T follicular helper cell (primary cell): ENCODE measurements around the gene PHF24.

Experiments
- DNase-seq: peaks from one replicate; pipeline ENCODE4 v3.0.0-alpha.2; 2020; ENCODE audit warnings: low read depth

Gene PHF24

DNA sequence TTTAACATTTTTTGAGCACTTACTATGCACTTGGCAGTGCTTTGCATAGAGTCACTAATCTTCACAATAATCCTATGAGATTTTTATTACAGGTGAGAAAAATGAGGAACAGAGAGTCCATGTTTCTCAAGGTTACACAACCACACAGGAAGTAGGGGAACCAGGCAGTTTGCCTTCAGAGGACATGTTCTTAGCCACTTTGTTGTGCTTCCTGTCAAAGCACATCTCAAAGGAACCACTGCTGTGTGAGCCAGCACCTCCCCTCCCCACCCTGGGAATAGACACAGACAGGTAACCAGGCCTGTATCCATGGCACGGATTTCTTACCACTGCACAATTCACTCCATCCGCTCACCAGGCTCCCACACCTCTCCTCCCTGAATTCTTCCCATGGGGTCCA, 25.1 kb downstream of the PHF24 start:
- DNase-seq = no peak

DNA sequence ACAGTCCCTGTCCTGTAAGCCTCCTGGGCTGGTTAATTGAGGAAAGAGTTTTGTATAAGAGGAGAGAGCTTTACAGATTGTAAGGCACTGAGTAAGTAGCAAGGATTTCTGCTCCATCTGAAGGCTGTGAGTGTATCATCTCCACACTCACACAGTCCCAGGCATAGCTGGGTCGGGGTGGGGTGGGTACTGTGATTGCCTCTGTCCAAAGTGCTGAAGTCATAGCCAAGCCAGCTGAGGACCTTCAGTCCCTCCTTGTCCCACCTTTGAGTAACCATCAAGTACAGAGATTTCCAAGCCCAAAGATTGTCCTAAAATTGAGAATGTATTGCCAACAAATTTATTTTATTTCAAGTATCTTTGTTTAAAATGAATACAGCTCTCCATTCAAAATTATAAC, 26.0 kb downstream of the PHF24 start:
- no peak for DNase-seq

DNA sequence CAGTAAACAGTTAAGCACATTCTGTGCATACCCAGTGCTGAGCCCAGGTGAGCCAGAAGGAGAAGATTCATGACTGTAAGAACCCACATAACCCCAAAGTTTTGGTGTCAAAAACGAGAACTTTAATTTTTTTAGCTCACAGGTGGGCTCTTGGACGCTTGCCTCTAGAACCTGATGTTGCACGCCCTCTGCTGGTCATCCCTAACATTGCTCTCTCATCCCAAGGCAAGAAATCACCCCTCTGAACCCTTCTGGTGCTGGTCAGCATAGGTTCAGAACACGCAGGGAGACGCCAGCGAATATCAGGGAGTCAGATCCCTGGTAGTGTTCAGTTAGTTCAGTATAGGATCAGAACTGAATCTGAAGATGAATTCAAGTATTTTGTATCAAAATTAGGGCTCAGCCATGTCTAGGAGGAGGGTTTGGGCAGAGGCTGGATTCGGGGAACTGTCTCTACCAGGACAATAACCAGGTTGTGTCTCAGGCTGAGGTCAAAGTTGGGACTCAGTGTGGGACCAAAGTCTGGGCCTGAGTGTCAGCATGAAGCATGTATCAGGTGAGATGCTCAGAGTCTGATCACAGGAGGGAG, 27.3 kb downstream of the PHF24 start:
- DNase-seq = peak; percentile 40

DNA sequence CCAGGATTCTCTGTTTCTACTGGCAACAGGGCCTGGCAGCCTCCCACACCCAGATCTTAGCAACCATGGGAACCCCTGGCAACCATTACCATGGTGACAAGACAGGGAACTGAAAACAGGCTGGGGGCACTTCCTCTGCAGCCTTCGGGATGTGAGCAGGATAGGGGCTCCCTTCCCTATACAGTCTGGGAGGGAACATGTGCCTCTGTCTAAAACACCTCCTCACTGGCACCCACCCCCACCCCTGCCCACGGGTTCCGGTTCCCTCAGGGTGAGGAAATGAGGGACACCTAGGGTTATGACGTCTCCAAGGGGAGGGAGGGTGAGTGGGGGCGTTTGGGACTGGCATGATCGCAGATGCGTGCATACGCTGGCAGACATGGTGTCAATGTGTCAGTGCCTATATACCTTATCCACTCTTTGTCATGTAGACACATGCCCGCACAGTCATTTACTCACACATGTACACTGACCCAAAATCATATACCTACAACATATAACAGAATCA, 28.5 kb downstream of the PHF24 start:
- peak; percentile 61 for DNase-seq

DNA sequence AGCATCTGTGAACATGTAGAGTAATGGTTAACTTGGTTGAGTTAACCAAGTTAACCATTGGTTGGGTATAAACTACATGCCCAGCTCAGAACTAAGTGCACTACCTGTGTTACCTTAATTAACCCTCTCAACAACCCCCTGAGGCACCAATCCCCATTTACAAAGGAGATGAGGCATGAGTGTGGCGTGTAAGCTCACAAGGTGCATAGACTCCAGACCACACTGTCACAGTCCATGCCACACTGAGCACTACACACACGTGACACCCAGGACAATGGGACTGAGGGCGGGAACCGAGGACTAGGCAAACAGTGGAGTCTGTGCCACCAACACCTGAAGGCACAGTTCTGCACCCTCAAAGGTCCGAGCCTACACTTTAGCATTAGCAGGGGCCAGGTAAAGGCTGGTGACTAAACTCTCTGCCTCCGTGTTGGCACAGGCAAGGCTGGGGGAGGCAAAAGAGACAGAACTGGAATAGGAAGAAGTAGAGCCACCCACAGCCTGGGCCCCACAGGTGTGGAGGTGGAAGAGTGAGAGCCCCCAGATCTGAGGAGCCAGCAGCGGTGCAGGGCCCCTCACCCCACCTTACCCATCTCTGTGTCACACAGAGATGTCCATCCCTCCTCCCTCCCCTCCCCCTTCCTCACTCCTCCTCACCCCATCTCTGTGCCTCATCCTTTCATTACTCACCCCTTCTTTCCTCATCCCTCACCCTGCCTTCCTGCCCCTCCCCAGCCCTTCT, 29.2 kb downstream of the PHF24 start:
- DNase-seq = no peak

DNA sequence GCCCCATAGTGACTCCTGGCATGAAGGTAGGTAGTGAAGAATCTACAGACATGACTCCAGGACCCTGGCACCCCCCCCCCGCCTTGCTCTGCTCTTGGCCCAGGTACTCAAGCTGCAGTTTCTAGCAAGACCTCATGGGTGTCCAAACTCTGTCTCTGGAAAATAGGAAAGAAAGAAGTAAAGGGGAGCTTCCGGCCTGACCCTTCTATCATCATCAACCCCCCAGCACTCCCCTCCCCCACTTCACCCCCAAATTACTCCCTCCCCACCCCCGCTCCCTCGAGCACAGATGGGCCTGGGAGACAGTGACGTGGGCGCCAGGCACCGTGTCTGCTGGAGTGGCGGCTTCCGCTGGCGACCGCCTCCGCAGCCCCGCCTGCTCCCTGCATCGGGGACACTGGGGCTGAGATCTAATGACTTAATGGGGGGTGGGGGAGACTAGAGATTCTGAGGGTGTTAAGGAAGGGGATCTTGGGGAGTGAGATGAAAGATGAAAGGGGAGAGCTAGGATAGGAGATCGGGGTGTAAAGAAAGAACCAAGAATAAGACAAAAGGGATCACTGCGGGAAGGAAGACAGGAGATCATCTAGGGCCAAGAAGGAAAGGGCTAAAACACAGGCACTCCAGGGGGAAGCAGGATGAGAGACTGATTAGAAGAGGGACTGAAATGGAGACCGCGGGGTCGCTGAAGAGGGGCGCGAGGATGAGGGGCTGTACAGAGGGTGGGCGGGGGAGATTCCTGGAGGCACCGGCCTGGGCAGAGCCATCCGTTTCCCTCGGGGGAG, 30.3 kb downstream of the PHF24 start:
- DNase-seq = peak; percentile 38

DNA sequence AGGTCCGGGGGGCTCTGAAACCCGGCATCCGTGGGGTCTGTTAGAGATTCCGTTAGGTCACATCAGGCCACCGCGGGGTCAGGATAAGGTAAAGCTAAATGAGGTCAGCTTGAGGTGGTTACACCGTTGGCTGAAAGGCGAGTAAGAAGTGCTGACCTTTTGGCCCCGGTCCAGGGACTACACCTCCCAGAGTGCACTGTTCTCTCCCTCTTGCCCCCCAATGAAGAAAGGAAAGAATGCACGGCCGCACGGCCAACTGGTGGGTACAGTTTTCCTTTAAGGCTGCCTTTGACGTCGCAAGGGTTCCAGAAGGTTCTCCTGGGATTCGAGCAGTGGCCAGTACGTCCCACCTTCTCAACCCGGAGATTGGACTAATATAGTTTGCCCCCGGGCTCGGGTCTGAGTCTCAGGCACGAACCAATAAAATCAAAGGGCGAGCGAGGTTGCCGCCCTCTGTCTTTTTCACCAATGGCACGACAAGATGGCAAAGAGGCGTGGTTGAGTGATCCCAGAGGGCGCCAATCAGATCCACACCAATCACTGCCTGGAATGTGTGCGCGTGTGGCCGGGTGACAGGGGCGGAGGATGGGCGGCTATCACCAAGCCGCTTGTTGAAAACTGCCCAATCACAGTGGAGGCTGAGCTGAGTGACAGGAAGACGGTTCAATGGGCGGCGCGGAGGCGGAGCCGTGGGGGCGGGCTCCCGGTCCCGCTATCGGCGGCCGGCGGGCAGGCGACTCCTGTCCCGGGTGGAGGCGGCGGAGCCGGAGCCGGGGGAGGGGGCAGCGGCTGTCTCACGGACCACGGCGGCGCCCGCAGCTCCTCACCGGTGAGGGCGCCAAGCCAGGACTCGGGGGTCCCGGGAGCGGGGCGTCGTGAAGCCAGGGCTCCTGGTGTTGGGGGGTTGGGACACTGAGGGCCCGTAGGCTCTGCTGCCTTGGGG, 31.2 kb downstream of the PHF24 start, which contains the start of gene DNAJB5:
DNAJB5 (plus strand) TSS at position 743 of the 943 bp plus-strand sequence. CDS start 886 bp downstream, outside the sequence.
- DNase-seq = peak; percentile 95

DNA sequence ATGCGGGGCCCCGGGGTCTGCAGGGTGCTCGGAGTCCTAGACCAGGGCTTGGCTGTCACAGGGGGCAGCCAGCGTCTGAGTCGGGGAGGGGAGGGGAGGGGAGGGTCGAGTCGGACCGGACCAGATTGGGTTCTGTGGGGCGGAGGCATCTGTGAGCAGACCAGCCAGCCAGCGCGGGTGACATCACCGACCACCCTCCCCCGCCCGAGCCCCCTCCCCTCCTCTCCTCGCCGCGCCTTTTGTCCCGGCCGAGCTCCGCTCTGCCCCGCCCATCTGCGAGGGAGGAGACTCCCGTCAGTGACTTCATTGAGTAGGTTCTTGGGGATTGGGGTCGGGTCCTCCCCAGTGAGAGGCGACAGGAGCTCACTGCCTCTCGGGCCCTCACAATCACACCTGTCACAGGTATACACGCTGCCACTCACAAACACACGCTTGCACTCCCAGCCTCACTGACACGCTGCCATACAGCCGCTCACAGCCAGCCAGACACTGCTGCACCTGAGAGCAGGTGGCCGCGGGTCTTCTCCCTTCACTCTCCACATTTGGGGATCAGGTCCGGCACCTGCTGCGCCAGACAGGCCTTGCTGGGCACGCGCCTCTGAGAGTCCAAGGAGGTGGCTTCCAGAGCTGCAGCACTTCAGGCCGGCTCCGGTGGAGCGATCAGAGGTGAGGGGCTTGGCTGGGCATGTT, 32.0 kb downstream of the PHF24 start:
- DNase-seq = no peak

DNA sequence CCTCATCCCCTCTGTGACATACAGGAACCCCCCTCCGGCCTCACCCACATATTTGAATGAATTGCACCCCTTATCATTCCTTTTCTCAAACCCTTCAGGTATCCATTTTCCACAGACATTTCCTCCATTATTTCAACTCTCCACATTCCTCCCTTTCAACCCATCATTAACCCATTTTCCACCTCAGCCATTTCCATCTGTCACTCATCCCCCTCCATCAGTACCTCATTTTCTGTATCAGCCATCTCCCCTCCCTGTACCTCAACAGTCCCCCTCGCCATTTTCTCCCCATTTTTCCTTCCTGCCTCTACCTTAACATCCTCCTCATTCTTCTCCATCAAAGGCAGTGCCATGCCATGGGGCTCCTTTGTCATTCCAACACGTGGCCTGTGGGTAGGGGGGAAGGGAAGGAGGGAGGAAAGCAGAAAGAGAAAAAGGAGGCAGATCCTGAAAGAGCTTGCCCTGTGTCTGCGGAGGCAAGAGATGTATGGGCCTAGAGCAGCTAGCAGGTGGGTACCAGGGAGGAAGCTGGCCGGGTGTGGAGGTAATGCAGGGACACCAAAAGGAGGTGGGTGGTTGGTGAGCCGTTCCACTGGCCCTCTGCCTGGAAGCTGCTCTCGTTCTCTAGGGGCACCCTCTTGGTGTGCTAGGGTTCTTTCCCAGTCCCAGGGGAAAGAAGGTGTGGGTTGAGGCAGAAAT, 33.0 kb downstream of the PHF24 start:
- no peak for DNase-seq

DNA sequence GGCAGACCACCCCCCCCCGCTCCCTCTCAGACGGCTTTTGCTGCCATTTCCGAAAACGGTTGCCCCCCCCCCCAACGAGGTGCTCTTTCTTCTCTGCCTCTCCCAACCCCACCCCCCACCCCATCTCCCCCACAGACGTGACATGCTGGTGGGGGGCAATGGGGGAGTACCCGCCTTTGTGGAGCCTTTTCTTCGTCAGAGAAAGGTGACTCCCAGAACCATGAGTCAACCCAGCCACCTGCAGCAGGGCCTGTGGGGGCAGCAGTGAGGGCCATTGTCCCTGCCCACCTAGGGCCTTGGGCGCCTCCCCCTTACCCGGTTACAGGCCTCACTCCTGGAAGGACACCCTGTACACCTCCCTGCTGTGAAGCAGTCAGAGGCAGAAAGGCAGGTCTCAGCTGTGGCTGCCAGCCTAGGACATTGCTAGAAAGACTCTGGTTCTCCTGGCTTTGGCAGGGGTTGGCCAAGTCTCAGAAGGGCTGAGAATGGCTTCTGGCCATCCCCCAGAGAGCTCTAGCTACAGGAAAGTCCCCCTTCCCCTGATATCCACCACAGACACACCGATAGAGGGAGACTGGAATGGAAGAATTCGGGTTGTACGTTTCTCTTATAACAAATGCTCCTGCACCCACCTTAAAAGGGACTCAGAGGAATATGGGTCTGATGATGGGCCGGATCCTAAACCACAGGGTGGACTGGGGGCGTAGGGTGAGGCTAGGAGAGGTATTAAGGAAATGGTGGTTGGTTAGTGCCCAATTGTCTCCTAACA, 33.7 kb downstream of the PHF24 start:
- no peak for DNase-seq

DNA sequence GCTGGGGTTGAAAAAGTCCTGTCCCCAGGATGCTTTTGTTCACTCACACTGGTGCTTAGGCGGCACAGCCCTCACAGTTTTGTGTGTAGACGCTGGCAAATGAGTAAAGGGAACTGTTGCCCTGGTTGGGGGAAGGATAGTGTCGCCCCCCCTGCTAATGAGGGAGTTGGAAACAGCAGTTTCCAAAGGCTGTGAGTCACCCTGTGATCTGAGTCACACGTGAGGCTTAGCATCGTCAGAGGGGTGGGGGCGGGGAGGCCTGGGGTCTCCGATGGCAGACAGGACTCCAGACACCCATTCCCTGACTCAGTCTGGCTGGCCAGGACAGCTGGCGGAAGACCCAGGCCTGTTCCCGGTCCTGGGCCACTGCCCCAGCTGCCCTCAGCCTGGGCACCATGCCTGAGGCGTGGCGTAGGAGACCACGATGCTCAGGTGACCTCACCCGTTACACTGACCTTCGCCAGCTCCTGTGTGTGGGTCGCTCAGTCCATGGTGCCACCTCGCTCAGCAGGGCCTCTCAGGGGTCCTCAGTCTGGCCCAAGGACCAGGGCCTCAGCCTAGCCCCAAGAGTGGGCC, 34.4 kb downstream of the PHF24 start:
- no peak for DNase-seq

DNA sequence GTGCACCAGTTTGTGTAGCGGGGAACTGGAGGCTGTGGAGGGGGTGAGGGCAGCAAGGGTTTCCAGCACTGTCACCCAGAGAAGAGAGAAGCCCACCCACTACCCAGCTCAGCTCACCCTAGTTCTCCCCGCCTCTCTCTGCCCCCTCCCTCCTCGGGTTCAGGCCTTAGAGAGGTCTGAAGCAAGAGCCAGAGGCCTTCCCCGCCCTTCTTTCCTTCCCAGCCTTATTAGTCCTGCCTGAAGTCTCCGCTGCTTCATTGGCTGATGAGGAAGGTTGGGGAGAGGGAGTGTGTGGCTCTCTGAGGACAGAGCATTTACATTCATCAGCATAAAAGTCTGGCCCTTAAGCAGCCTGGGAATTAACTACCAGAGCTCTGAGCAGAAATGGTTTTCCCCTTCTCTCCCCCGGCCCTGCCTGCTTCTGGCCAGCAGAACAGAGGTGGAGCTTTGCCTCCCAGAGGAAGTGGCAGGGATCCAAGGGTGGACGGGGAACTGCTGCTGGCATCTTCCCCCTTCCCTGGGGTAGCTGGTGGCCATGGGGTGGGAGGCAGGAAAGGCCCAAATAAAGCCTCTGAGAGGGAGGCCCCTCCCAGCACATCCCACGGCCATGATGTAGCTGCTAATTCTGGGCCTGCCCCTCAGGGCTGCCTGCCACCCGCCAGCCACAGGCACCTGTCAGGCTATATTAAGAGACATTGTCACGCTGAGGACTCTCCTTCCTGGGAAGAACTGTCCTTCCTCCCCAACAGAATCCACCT, 35.6 kb downstream of the PHF24 start:
- no peak for DNase-seq

DNA sequence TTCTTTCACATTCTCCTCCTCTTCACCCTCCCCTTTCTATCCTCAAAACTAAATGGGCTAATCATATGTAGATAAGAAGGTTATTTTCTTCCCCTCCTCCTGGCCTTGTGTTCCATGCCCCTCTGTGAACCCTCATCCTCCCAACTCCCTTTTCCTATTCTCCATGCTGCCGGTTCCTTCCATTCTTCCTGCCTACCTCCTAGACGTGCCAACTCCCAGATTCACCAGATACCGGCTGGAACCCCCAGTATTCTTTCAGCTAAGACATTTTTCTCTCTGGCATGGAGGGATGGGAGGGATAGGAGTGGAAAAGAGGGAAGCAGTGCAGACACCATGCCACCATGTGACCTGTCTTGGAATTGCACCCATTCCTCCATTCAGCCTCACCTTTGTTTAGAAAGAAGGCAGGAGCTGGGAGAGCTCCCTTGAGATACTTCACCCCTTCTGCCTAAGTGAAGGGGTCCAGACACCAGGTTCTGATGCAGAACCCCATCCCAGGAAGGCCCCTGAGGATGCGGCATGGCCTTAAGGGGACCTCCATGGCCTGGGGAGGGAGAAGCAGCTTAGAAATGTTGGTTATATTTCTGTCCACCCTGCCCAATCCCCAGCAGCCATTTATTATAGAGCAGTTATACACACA, 36.3 kb downstream of the PHF24 start:
- DNase-seq = no peak

DNA sequence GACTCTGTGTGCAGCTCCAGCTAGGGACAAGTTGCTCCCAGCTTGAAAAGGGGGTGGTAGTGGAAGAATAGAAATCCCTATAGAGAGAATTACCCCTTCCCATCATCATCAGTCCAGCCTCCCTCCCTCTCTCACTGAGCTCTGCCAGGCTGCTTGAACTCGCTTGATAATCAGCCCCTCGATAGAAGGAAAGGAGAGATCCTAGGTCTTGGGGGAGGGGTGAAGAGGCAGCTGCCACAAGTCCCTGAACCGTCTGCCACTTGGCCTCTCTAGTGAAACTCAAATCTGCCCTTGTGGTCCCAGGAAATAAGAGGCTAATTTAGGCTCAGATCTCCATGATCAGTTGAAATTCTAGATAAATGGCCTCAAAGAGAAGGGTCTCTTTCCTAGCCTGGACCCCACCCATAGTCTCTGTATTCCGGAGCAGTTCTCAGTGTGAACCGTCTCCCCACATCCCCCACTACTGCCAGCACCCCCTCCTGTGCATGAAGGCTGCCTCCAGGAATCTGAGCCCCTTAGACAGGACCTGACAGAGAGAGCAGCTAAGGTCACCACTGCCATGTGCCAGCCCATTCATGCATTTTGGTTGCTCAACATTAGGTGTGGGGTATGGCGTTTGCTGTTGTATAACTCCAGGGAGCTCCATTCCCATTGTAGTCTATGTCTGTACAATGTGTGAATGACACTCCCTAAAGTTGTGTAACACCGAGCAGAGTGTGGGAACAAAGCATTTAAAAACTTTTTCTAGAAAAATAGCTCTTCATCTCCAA, 37.0 kb downstream of the PHF24 start:
- DNase-seq = no peak

DNA sequence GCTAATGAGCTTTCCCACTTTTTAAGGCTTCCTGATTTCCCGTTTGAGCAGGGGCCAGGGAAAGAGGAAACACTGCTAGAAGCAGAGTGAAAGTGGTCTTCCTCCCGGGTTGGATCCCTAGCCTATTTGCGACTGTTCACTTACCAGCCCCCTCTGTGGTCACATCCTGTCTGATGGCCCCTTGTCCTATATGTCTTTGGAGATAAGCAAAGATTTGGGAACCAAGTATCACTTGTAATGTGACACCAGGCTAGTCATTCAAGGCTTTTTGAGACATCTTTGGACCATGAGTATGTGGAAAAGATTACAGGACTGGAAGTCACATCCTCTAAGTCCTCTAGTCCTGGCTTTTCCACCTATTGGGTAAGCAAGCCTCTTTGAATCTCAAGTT, 37.6 kb downstream of the PHF24 start:
- no peak for DNase-seq

DNA sequence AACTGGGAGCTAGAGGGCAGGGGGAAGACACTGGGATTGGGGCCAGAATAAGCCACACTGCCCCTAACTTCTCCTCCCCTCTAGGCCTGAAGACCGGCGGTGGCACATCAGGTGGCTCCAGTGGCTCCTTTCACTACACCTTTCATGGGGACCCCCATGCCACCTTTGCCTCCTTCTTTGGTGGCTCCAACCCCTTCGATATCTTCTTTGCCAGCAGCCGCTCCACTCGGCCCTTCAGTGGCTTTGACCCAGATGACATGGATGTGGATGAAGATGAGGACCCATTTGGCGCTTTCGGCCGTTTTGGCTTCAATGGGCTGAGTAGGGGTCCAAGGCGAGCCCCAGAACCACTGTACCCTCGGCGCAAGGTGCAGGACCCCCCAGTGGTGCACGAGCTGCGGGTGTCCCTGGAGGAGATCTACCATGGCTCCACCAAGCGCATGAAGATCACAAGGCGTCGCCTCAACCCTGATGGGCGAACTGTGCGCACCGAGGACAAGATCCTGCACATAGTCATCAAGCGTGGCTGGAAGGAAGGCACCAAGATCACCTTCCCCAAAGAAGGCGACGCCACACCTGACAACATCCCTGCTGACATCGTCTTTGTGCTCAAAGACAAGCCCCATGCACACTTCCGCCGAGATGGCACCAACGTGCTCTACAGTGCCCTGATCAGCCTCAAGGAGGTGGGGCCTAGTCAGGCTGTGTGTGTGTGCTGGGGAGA, 38.3 kb downstream of the PHF24 start:
- DNase-seq = no peak

DNA sequence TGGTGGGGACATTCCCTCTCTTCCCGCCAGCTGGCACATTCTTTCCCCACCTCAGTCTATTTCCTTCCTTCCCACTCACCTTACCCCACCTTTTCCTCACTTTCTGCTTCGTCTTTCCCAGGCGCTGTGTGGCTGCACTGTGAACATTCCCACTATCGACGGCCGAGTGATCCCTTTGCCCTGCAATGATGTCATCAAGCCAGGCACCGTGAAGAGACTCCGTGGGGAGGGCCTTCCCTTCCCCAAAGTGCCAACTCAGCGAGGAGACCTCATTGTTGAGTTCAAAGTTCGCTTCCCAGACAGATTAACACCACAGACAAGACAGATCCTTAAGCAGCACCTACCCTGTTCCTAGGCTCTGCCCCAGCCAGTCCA, 38.8 kb downstream of the PHF24 start:
- DNase-seq = no peak
